ENCODE measurements around the gene DPH5.

Gene DPH5

DNA sequence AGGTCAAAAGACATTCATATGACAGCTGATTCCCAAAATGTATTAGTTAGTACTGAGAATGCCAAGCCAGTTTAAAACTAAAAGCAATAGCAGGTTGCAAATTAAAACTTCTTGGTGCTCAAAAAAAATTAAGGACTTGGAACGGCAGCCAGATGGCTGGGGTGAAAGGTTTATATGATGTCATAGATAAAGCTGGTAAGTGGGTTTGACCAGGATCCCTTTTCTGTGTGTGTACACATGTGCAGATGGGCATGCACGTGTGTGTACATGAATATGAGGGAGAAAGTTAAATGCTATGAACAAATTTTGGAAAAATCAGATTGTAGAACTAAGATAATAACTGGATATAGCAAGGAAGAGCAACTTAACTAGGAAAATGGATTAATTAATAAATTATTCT is 39.1 kb upstream of the DPH5 start:
- TF ChIP-seq, protein P1, sequence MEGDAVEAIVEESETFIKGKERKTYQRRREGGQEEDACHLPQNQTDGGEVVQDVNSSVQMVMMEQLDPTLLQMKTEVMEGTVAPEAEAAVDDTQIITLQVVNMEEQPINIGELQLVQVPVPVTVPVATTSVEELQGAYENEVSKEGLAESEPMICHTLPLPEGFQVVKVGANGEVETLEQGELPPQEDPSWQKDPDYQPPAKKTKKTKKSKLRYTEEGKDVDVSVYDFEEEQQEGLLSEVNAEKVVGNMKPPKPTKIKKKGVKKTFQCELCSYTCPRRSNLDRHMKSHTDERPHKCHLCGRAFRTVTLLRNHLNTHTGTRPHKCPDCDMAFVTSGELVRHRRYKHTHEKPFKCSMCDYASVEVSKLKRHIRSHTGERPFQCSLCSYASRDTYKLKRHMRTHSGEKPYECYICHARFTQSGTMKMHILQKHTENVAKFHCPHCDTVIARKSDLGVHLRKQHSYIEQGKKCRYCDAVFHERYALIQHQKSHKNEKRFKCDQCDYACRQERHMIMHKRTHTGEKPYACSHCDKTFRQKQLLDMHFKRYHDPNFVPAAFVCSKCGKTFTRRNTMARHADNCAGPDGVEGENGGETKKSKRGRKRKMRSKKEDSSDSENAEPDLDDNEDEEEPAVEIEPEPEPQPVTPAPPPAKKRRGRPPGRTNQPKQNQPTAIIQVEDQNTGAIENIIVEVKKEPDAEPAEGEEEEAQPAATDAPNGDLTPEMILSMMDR (IDR thresholded peaks at IDR 0.05; ENCODE audit: borderline replicate concordance, control extremely low read depth, extremely low read depth, insufficient read depth, missing control alignments) = no peak
- in situ Hi-C loops (cut with MboI; ENCODE audit: low sequenced_read_pairs, unreplicated experiment) = no loop called here
- DNase-seq (ENCODE audit: low spot score) = no peak

DNA sequence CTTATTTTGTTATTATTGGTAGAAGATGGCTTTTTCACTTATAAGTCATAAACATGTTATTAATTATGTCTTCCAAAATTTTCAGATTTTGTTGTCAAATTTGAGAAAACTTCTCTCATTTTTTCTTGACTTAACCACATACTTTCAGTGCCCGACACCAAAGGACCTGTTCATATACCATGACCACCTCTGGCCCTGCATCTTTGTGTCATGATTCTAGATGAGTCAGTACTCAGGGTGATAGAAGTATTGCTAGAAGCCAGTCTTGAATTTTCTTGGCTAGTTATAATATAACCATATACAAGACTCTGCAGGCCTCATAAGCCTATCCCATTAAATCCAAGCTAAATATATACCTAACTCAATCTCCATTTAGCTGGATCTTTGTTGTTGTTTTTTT is 35.4 kb upstream of the DPH5 start:
- in situ Hi-C loops (cut with MboI; ENCODE audit: low sequenced_read_pairs, unreplicated experiment) = no loop called here
- TF ChIP-seq, protein P1 (IDR thresholded peaks at IDR 0.05; ENCODE audit: borderline replicate concordance, control extremely low read depth, extremely low read depth, insufficient read depth, missing control alignments) = no peak
- DNase-seq (ENCODE audit: low spot score) = peak; percentile 15

DNA sequence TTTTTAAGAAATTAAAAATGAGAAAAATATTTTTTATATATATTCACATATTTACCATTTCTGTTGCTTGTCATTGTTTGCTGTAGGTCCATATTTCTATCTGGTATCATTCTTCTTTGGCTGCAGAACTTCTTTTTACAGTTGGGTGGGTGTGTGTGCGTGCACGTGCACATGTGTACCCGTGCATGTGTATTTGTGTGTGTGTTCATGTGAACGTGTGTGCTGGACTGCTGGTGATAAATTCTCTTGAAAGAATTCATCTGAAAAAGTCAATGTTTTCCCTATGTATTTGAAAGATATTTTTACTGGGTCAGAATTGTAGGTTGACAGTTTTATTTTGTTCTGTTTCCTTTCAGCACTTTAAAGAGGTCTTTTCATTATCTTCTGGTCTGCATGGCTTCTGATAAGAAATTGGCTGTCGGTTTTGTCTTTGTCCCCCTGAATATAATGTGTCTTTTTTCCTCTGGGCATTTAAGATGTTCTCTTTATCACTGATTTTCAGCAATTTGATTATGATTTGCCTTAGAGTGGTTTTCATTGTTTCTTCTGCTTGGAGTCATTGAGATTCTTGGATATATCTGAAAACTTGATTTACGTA is 34.5 kb upstream of the DPH5 start:
- DNase-seq (ENCODE audit: low spot score) = no peak
- in situ Hi-C loops (cut with MboI; ENCODE audit: low sequenced_read_pairs, unreplicated experiment) = no loop called here
- TF ChIP-seq, protein P1 (IDR thresholded peaks at IDR 0.05; ENCODE audit: borderline replicate concordance, control extremely low read depth, extremely low read depth, insufficient read depth, missing control alignments) = no peak

DNA sequence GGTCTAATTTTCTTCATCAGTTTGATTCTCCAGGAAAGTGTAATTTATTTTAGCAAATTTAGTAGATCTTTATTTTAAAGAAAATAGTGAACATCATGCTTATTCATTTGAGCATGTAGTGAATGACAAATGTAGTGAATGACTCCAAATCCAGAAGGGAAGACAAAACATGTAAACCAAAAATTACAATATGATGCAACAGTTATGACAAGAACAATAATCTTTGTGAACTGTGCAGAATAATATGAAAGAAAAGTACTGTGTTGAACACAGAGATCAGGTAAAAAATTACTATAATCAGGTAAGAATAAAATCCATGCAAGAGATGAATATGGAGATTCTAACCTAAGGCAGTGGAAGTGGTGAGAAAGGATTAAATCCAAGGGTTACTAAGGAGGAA is 30.0 kb upstream of the DPH5 start:
- in situ Hi-C loops (cut with MboI; ENCODE audit: low sequenced_read_pairs, unreplicated experiment) = no loop called here
- TF ChIP-seq, protein P1 (IDR thresholded peaks at IDR 0.05; ENCODE audit: borderline replicate concordance, control extremely low read depth, extremely low read depth, insufficient read depth, missing control alignments) = no peak

DNA sequence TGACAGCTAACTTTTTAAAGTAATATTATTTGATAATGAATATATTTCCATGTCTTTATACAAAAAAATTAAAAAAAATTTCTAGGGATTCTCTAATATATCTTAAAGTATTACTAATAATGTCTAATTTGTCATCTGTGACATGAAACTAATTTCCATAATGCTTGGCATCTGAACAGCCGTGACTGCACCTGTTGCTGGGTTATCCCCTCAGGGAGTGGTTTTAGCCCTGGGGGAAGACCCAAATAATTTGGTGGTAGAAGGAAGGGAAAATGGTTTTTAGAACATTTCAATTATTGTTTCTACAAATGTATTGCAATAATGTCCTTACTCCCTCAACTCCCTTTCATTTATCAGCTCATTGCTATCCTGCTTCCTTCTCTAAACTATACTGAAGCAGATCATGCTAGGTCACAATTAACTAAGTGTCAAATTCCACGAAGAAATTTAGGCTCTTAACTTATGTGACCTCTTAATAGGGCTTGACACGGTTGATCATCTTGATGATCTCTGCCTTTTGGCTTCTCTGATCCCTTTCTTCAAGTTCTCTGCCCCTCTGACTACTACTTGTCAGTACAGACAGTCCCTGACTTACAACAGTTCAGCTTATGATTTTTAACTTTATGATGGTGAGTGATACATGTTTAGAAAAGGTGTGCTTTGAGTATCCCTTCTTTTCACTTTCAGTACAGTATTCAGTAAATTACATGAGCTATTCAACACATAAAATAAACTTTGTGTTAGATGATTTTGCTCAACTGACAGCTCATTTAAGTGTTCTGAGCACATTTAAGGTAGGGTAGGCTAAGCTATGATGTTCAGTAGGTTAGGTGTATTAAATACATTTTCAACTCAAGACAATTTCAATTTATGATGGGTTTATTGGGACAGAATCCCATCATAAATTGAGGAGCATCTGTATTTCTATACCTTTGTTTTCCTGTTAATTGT is 26.4 kb upstream of the DPH5 start:
- in situ Hi-C loops (cut with MboI; ENCODE audit: low sequenced_read_pairs, unreplicated experiment) = no loop called here
- DNase-seq (ENCODE audit: low spot score) = peak; percentile 47
- TF ChIP-seq, protein P1 (IDR thresholded peaks at IDR 0.05; ENCODE audit: borderline replicate concordance, control extremely low read depth, extremely low read depth, insufficient read depth, missing control alignments) = no peak

More for the DNA sequence above, 30.0 kb upstream of the DPH5 start:
- no peak for DNase-seq (ENCODE audit: low spot score)

DNA sequence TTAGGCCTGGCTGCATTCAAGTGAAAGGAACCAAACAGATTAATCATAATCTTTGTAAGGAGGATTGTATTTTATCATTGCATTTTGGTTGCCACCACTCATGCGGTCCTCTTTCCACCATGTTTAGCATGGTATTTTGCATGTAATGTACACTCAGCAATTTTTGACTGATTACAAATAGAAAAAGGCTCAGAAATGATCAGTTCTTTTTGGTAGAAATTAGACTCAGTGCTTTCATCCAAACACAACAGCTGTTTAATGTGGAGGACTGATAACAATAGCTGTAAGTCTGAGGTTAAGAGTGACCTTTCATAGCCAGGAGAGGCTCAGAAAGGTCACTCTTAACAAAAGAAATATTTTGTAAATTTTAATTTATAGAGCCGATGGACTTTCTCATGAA is 25.3 kb upstream of the DPH5 start:
- in situ Hi-C loops (cut with MboI; ENCODE audit: low sequenced_read_pairs, unreplicated experiment) = no loop called here
- TF ChIP-seq, protein P1 (IDR thresholded peaks at IDR 0.05; ENCODE audit: borderline replicate concordance, control extremely low read depth, extremely low read depth, insufficient read depth, missing control alignments) = no peak
- no peak for DNase-seq (ENCODE audit: low spot score)
